Duodenal mucosa (tissue), 2 donors: ENCODE measurements around the gene TRIM25.

Source experiments
- H3K27ac ChIP-seq: one replicate; pipeline ENCODE4 v1.7.0; 2013; ENCODE audit warnings: low read depth, low read length
- H3K27me3 ChIP-seq, 2 donors: one replicate each; pipeline ENCODE4 v1.7.0; 2013; ENCODE audit warnings: low read length in 2 of 2, control low read depth in 1 of 2; ENCODE audit not compliant: insufficient read depth in 2 of 2, control insufficient read depth in 1 of 2
- H3K36me3 ChIP-seq, 2 donors: one replicate each; pipeline ENCODE4 v1.7.0; 2013; ENCODE audit warnings: low read length in 2 of 2, control low read depth in 1 of 2; ENCODE audit not compliant: insufficient read depth in 2 of 2, control insufficient read depth in 1 of 2
- H3K4me1 ChIP-seq, 2 donors: one replicate each; pipeline ENCODE4 v1.7.0; 2013; ENCODE audit warnings: low read length in 2 of 2, control low read depth in 1 of 2; ENCODE audit not compliant: insufficient read depth in 2 of 2, control insufficient read depth in 1 of 2
- H3K4me3 ChIP-seq, 2 donors: one replicate each; pipeline ENCODE4 v1.7.0; 2013; ENCODE audit warnings: low read length in 2 of 2, low read depth in 1 of 2
- H3K9ac ChIP-seq, 2 donors: one replicate each; pipeline ENCODE4 v1.7.0; 2013; ENCODE audit warnings: low read length in 2 of 2, low read depth in 1 of 2
- H3K9me3 ChIP-seq, 2 donors: one replicate each; pipeline ENCODE4 v1.7.0; 2013; ENCODE audit warnings: low read length in 2 of 2, control low read depth in 1 of 2; ENCODE audit not compliant: control insufficient read depth in 1 of 2

Gene TRIM25

GRCh38 chr17:56887105-56887504 lies 26.7 kb downstream of the TRIM25 start:
- Histone ChIP-seq H3K9ac (no peak overlapping the region), H3K4me3 (no peak overlapping the region), H3K9me3 (peaks cover 7 to 11% of the 10 kb centered on the region in 2 donors), H3K36me3 (peaks cover 38 to 47% of the 10 kb centered on the region in 2 donors), H3K27me3 (no peaks in the 10 kb centered on the region), H3K27ac (no peak overlapping the region), H3K4me1 (peaks cover 13 to 16% of the 10 kb centered on the region in 2 donors)

- Histone ChIP-seq H3K9me3 (peaks cover 7 to 11% of the 10 kb centered on the region in 2 donors), H3K27me3 (no peaks in the 10 kb centered on the region), H3K9ac (peak overlapping the region in 1 of 2 donors; percentile 29), H3K27ac (no peak overlapping the region), H3K4me3 (no peak overlapping the region), H3K36me3 (peaks cover 33 to 39% of the 10 kb centered on the region in 2 donors), H3K4me1 (peaks cover 13 to 16% of the 10 kb centered on the region in 2 donors)
Measured at GRCh38 chr17:56886288-56886731, 27.5 kb downstream of the TRIM25 start.

GRCh38 chr17:56885312-56885657 lies 28.6 kb downstream of the TRIM25 start:
- Histone ChIP-seq H3K27ac (no peak overlapping the region), H3K36me3 (peaks cover 28 to 29% of the 10 kb centered on the region in 2 donors), H3K27me3 (no peaks in the 10 kb centered on the region), H3K9me3 (peaks cover 7 to 11% of the 10 kb centered on the region in 2 donors), H3K9ac (no peak overlapping the region), H3K4me3 (no peak overlapping the region), H3K4me1 (peaks cover 13 to 16% of the 10 kb centered on the region in 2 donors)

GRCh38 chr17:56884483-56885311 lies 29.2 kb downstream of the TRIM25 start:
- no peak overlapping the region for H3K27ac ChIP-seq
- H3K4me1 ChIP-seq: peaks cover 13 to 16% of the 10 kb centered on the region in 2 donors
- no peak overlapping the region for H3K9ac ChIP-seq
- H3K27me3 ChIP-seq: no peaks in the 10 kb centered on the region
- peaks cover 7 to 11% of the 10 kb centered on the region in 2 donors for H3K9me3 ChIP-seq
- peaks cover 23 to 24% of the 10 kb centered on the region in 2 donors for H3K36me3 ChIP-seq
- H3K4me3 ChIP-seq: no peak overlapping the region

GRCh38 chr17:56883616-56884015 lies 30.2 kb downstream of the TRIM25 start:
- no peaks in the 10 kb centered on the region for H3K27me3 ChIP-seq
- H3K9me3 ChIP-seq: peaks cover 7 to 9% of the 10 kb centered on the region in 2 donors
- H3K27ac ChIP-seq: no peak overlapping the region
- H3K9ac ChIP-seq: no peak overlapping the region
- H3K36me3 ChIP-seq: peaks cover 12 to 15% of the 10 kb centered on the region in 2 donors
- H3K4me3 ChIP-seq: no peak overlapping the region
- H3K4me1 ChIP-seq: peaks cover 13 to 16% of the 10 kb centered on the region in 2 donors

GRCh38 chr17:56881685-56882295 lies 32.1 kb downstream of the TRIM25 start:
- peaks cover 0 to 2% of the 10 kb centered on the region in 2 donors for H3K36me3 ChIP-seq
- no peak overlapping the region for H3K27ac ChIP-seq
- no peak overlapping the region for H3K9ac ChIP-seq
- H3K9me3 ChIP-seq: no peaks in the 10 kb centered on the region
- peaks cover 7 to 11% of the 10 kb centered on the region in 2 donors for H3K4me1 ChIP-seq
- no peak overlapping the region for H3K4me3 ChIP-seq
- H3K27me3 ChIP-seq: no peaks in the 10 kb centered on the region

- Histone ChIP-seq H3K27ac (no peak overlapping the region), H3K4me1 (peaks cover 0 to 2% of the 10 kb centered on the region in 2 donors), H3K4me3 (no peak overlapping the region), H3K27me3 (no peaks in the 10 kb centered on the region), H3K36me3 (peaks cover 0 to 2% of the 10 kb centered on the region in 2 donors), H3K9ac (no peak overlapping the region), H3K9me3 (no peaks in the 10 kb centered on the region)
Measured at GRCh38 chr17:56880571-56880970, 33.3 kb downstream of the TRIM25 start.

- no peak overlapping the region for H3K9ac ChIP-seq
- no peaks in the 10 kb centered on the region for H3K27me3 ChIP-seq
- H3K4me1 ChIP-seq: no peaks in the 10 kb centered on the region
- no peak overlapping the region for H3K4me3 ChIP-seq
- no peaks in the 10 kb centered on the region for H3K9me3 ChIP-seq
- no peak overlapping the region for H3K27ac ChIP-seq
- peaks cover 0 to 2% of the 10 kb centered on the region in 2 donors for H3K36me3 ChIP-seq
Measured at GRCh38 chr17:56880133-56880532, 33.7 kb downstream of the TRIM25 start.

GRCh38 chr17:56879280-56879679 lies 34.6 kb downstream of the TRIM25 start:
- Histone ChIP-seq H3K9ac (no peak overlapping the region), H3K27me3 (no peaks in the 10 kb centered on the region), H3K36me3 (no peaks in the 10 kb centered on the region), H3K4me3 (no peak overlapping the region), H3K4me1 (no peaks in the 10 kb centered on the region), H3K27ac (no peak overlapping the region), H3K9me3 (no peaks in the 10 kb centered on the region)

GRCh38 chr17:56876766-56877179 lies 37.1 kb downstream of the TRIM25 start:
- no peak overlapping the region for H3K9ac ChIP-seq
- H3K27ac ChIP-seq: no peak overlapping the region
- no peaks in the 10 kb centered on the region for H3K9me3 ChIP-seq
- no peaks in the 10 kb centered on the region for H3K4me1 ChIP-seq
- no peaks in the 10 kb centered on the region for H3K36me3 ChIP-seq
- H3K4me3 ChIP-seq: no peak overlapping the region
- H3K27me3 ChIP-seq: no peaks in the 10 kb centered on the region
